Effector CD8-positive, alpha-beta T cell (primary cell): ENCODE data around the gene INSIG2.

Experiments used
- DNase-seq: peaks from one replicate; lab custom pipeline; 2025; lab: John Stamatoyannopoulos, UW

Gene INSIG2

DNA sequence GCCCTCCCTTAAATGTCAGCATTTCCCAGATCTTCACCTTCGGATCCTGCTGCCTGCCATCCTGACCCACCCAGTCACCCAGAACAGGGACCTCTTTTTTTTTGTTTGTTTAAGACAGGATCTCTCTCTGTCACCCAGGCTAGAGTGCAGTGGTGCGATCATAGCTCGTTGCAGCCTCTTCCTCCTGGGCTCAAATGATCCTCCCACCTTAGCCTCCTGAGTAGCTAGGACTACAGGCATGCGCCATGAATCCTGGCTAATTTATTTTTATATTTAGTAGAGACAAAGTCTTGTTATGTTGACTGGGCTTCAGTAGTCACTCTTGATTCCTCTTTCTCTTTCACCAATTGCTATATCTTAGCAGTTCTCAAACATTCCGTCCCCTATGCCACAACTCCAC lies 39.0 kb downstream of the INSIG2 start:
- DNase-seq: no peak

- DNase-seq: no peak
These were observed 40.6 kb downstream of the INSIG2 start for GRCh38 chr2:118128826-118129225.

GRCh38 chr2:118130385-118130784 lies 42.1 kb downstream of the INSIG2 start:
- no peak for DNase-seq

GRCh38 chr2:118131771-118132170 lies 43.5 kb downstream of the INSIG2 start:
- DNase-seq: no peak

DNA sequence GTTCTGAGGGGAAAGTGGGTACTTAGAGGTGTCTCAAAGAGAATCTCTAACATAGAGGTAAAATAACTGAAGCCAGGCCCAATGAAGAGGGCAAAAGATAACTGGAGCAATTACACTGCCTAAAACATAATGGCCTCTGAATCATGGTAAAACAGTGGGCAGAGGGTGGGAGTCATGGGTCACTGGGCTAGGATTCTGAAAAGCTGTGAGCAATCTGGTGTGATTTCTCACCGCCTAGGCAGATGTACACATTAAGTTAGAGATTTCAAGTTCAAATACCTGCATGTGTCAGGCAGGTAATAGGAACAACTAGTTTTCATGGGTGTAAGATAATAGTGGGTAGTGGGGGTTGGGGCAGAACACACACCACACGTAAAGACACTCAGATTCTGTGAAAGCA lies 45.6 kb downstream of the INSIG2 start:
- DNase-seq: no peak

GRCh38 chr2:118134650-118135049 lies 46.4 kb downstream of the INSIG2 start:
- no peak for DNase-seq

GRCh38 chr2:118145207-118145606 lies 56.9 kb downstream of the INSIG2 start:
- no peak for DNase-seq

DNA sequence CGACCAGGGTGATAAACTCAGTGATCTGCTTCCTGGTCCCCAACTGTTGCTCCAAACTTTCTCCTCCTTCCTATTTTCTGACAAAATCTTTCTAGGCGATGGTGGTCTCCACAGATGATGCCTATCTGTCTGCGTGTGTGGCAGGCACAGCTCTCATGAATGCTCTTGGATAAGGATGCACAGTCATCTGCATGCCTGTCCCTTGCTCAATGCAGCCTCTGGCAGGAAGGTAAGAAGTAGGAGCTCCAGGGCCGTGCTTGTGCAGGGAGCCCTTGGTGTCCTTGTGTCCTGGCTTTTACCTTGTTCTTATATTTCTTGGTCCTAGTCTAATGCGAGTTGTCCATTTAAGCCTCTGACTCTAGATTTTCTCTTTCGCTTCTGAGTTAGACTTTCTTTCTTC lies 57.5 kb downstream of the INSIG2 start:
- no peak for DNase-seq

GRCh38 chr2:118146315-118147283 lies 58.3 kb downstream of the INSIG2 start:
- no peak for DNase-seq

DNA sequence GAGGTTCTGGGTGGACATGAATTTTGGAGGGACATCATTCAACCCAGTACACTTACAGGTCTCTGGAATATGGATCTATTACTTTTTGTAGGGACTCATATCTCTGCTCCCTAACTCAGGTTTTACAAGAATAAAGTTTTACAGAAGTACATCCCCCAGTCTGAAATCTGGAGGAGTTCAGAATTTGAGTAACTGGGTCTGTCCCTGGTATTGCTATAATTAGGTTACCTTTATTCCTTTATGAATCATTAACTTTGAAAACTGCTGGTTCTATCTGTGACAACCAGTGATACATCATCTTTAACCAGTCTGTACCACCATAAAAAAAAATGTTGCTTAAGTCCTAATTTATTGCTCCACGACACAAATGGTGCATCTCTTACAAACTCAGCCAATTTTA lies 59.9 kb downstream of the INSIG2 start:
- DNase-seq: no peak

GRCh38 chr2:118148809-118149208 lies 60.5 kb downstream of the INSIG2 start:
- DNase-seq: no peak

DNA sequence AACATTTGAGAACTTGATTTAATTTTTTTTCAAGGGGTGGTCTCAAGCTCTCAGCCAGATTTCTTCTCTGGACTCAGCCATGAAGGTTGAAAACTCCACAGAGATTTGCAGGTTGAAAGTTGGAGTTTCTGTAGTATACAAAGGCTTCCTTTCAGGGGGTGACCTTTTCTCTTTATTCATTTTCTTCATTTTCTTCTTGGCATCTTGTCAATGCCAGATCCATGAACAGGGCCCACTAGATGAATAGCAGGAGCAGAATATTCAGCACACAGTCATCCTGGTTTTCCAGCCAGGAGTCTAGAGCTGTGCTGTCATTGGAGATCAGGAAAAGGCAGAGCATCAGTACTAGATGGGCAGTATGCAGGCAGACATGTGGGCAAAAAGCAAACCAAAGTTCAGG lies 62.0 kb downstream of the INSIG2 start:
- DNase-seq: no peak

GRCh38 chr2:118151831-118152230 lies 63.6 kb downstream of the INSIG2 start:
- no peak for DNase-seq

GRCh38 chr2:118153433-118153832 lies 65.2 kb downstream of the INSIG2 start:
- DNase-seq: no peak

DNA sequence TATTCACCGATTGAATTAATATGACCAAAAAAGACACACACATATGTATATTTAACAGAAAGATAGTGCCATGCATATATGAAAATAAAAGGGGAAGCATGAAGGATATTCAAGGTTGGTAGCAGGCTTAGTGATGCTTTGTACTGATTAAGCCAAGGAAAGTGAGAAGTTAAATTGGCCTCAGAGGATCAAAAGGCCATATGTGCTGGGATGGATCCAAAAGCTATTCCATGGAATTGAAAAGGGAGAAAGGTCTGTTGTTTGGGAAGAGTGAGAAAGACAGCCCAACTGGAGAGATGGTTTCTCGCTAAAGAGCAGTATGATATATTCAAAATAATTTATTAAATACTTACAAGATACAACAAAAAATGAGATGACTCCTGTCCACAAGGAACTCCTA lies 65.9 kb downstream of the INSIG2 start:
- no peak for DNase-seq
